K562 treated with DMSO at 1 percent for 48 hours (cell line): ENCODE measurements around the gene STAG3. TPM values are rescaled to one million over a fixed set of nuclear protein-coding genes. Genes with fewer than 3 reads are reported as not detected.

Experiments
- total RNA-seq: library from RNA; unstranded; fragments of 300-600 nt; gene quantifications from 2 replicates; pipeline ENCODE4 v1.2.3, GENCODE V29; 2022; ENCODE audit warnings: low replicate concordance; ENCODE audit errors: extremely low read depth

STAG3 gene
- total RNA-seq, result not detected in 2 replicates

DNA sequence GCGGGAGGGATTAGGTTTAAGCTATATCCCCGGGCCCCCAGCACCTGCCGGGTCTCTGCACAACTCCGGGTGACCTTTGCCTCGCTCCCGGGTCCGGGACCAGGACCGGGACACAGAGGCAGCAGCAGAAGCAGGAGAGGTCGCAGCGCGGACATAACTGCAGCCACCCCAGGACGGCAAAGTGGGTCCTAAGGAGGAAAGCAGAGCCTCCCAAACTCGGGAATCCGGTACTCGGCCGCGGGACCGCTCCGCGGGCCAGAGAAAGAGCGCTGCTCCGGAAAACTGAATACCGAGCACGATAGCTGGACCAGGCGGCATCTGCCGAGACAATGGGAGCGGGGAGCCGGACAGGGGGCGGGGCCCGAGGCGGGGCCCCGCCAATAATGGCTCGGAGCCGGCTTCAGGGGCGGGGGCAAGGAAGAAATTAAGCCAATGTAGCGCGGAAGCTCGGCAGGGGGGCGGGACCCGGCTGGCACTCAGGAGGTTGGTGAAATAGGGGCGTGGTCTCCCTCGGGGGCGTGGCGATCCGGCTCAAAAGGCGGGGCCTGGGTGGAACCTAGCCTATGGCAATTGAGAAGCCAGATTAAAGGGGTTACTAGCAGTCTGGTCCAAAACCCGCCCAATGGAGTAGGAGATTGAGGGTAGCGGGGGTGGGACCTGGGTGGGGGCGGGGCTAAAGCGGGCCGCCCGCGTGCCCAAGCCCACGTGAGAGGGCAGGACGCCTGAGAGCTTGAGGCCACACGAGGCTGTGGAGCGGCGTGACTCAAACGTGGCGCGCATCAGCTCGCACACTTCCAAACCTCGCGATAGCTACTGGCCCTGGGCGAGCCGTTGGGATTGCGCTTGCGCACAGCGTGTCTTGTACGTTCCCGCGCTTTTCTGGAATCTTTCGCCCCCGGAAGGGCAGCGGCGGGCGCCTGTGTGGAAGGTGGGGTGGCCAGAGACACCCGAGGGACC is at the start of gene STAG3, which contains the start of gene GPC2:
TSS of gene STAG3 (plus strand) at position 874 of the 957 bp plus-strand sequence. CDS start 2,639 bp downstream, outside the sequence.
TSS of gene GPC2 (minus strand) at position 337 of the 957 bp plus-strand sequence. CDS start at position 155, 182 bp downstream.

GRCh38 chr7:100148559-100149328 is 29.0 kb upstream of the STAG3 start, which contains the start of gene LAMTOR4:
Gene LAMTOR4, plus strand, starts transcription at chr7:100148918. Its CDS starts 55 bp downstream, at chr7:100148973.

GRCh38 chr7:100158229-100159098 is 19.3 kb upstream of the STAG3 start, which contains the start of gene TRAPPC14:
Gene TRAPPC14, minus strand, starts transcription at chr7:100158723. Its CDS starts 224 bp downstream, at chr7:100158499.

GRCh38 chr7:100219801-100220585 is 42.3 kb downstream of the STAG3 start, which contains the start of gene PVRIG:
Gene PVRIG, plus strand, starts transcription at chr7:100219949. Its CDS starts 22 bp downstream, at chr7:100219971.

Other genes with a start within 250 kb of the STAG3 start
- not detected in 2 replicates for gene GJC3, start 248.3 kb upstream of the STAG3 start, total RNA-seq
- not detected in 2 replicates for gene AZGP1, start 201.9 kb upstream of the STAG3 start, total RNA-seq
- not detected in 2 replicates for gene ZKSCAN1, start 162.3 kb upstream of the STAG3 start, total RNA-seq
- gene ZSCAN21, start 128.1 kb upstream of the STAG3 start, total RNA-seq, result not detected in 2 replicates
- gene ZNF3, start 96.2 kb upstream of the STAG3 start, total RNA-seq, result not detected in 2 replicates
- gene COPS6, start 88.9 kb upstream of the STAG3 start, total RNA-seq, result 306 TPM in 1 of 2 replicates, not detected in the other
- 392 and 458 TPM in 2 replicates for gene MCM7, start 76.5 kb upstream of the STAG3 start, total RNA-seq
- gene AP4M1, start 76.3 kb upstream of the STAG3 start, total RNA-seq, result not detected in 2 replicates
- gene TAF6, start 58.6 kb upstream of the STAG3 start, total RNA-seq, result not detected in 2 replicates
- not detected in 2 replicates for gene CNPY4, start 58.3 kb upstream of the STAG3 start, total RNA-seq
- gene MBLAC1, start 51.0 kb upstream of the STAG3 start, total RNA-seq, result not detected in 2 replicates
- 1,877 TPM in 1 of 2 replicates, not detected in the other for gene LAMTOR4, start 29.0 kb upstream of the STAG3 start, total RNA-seq
- gene TRAPPC14, start 19.2 kb upstream of the STAG3 start, total RNA-seq, result not detected in 2 replicates
- gene GAL3ST4, start 9.3 kb upstream of the STAG3 start, total RNA-seq, result not detected in 2 replicates
- gene GPC2, start 537 bp upstream of the STAG3 start, total RNA-seq, result not detected in 2 replicates
- not detected in 2 replicates for gene PVRIG, start 42.0 kb downstream of the STAG3 start, total RNA-seq
- gene SPDYE3, start 129.8 kb downstream of the STAG3 start, total RNA-seq, result not detected in 2 replicates
- not detected in 2 replicates for gene PILRB, start 180.2 kb downstream of the STAG3 start, total RNA-seq
- gene PILRA, start 195.6 kb downstream of the STAG3 start, total RNA-seq, result not detected in 2 replicates